GM12891 (cell line): ENCODE data around the gene SNTB2.

Source experiments
- POLR2A ChIP-seq: IDR thresholded peaks from 2 replicates; pipeline ENCODE4 v1.6.1; 2011; ENCODE audit warnings: low read depth, low read length, control low read depth
- POLR2AphosphoS5 ChIP-seq: IDR thresholded peaks from 2 replicates; pipeline ENCODE4 v1.6.1; 2011; ENCODE audit warnings: low read depth, low read length, control low read depth
- POU2F2 ChIP-seq: IDR thresholded peaks from 2 replicates; pipeline ENCODE4 v1.6.1; 2011; ENCODE audit warnings: low read depth, mild to moderate bottlenecking, control low read depth, low read length, moderate library complexity
- SPI1 ChIP-seq: IDR thresholded peaks from 2 replicates; pipeline ENCODE4 v1.6.1; 2011; ENCODE audit warnings: low read depth, low read length, control low read depth

GRCh38 chr16:69327585-69328310, 140.8 kb downstream of the SNTB2 start:
- no peak; the same call in 1 of the 2 replicates for TF ChIP-seq POLR2A
- no peak for TF ChIP-seq POU2F2
- no peak for TF ChIP-seq POLR2AphosphoS5
- TF ChIP-seq SPI1 = no peak
